Vagina (tissue), 2 donors: ENCODE measurements around the gene HECA.

Experiments used
- CTCF ChIP-seq, 3 experiments: fragments of 450-650 bp in 2 of 3; fragments of 200-600 bp in 1 of 3; sonication (generic) in 1 of 3; IDR thresholded peaks; one replicate each; pipeline ENCODE4 v1.5.1; 2017 to 2019; ENCODE audit warnings: antibody characterized with exemption in 3 of 3, mild to moderate bottlenecking in 2 of 3, moderate library complexity in 2 of 3
- POLR2A ChIP-seq, 2 donors: fragments of 450-650 bp; IDR thresholded peaks; one replicate each; pipeline ENCODE4 v1.6.1; 2017; ENCODE audit warnings: antibody characterized with exemption in 2 of 2, mild to moderate bottlenecking in 2 of 2, moderate library complexity in 2 of 2

- no peak for TF ChIP-seq POLR2A (IDR thresholded peaks at IDR 0.05)
- TF ChIP-seq CTCF (IDR thresholded peaks at IDR 0.05), result no peak
Observed at GRCh38 chr6:139099984-139100383, 34.9 kb upstream of the HECA start.
